Esophagus muscularis mucosa (tissue), 4 donors: ENCODE measurements around the gene TSPAN32. TPM values are rescaled to one million over a fixed set of nuclear protein-coding genes. Genes with fewer than 3 reads are reported as not detected.

ENCODE experiments used
- DNase-seq: peaks from one replicate; pipeline ENCODE4 v3.0.0-alpha.2; 2017; ENCODE audit errors: extremely low spot score
- H3K27ac ChIP-seq, 4 donors: fragments of 200-600 bp; sonication (generic); replicated peaks in 1 of 4; 1 replicate in 3 of 4; 2 replicates in 1 of 4; pipeline ENCODE4 v1.5.1; 2016 to 2019; ENCODE audit warnings: mild to moderate bottlenecking in 1 of 4
- H3K27me3 ChIP-seq, 4 donors: fragments of 200-600 bp; sonication (generic); one replicate each; pipeline versions ENCODE4 v1.5.1 to v1.6.0; 2016 to 2019
- H3K36me3 ChIP-seq, 4 donors: fragments of 200-600 bp; sonication (generic); one replicate each; pipeline ENCODE4 v1.5.1; 2016 to 2019
- H3K4me1 ChIP-seq, 4 donors: fragments of 200-600 bp; sonication (generic); one replicate each; pipeline ENCODE4 v1.5.1; 2016 to 2019
- H3K4me3 ChIP-seq, 4 donors: fragments of 200-600 bp; sonication (generic); 1 replicate in 2 of 4; 2 replicates in 2 of 4; pipeline ENCODE4 v1.5.1; 2016 to 2019; ENCODE audit warnings: mild to moderate bottlenecking in 4 of 4, moderate library complexity in 1 of 4
- H3K9me3 ChIP-seq, 4 donors: fragments of 200-600 bp; sonication (generic); 1 replicate in 3 of 4; 2 replicates in 1 of 4; pipeline ENCODE4 v1.5.1; 2016 to 2019
- EP300 ChIP-seq: sonication (generic); formaldehyde crosslinking; IDR thresholded peaks from one replicate; pipeline ENCODE4 v1.6.1; 2017; ENCODE audit warnings: antibody characterized with exemption
- POLR2A ChIP-seq: fragments of 450-650 bp; IDR thresholded peaks from one replicate; pipeline ENCODE4 v1.6.1; 2017; ENCODE audit warnings: antibody characterized with exemption, moderate library complexity, mild to moderate bottlenecking, low read depth
- POLR2AphosphoS5 ChIP-seq, 2 donors: sonication (generic); formaldehyde crosslinking; IDR thresholded peaks; one replicate each; pipeline ENCODE4 v1.6.1; 2017; ENCODE audit warnings: antibody characterized with exemption in 2 of 2
- WGBS: methylation state at CpG from one replicate; pipeline ENCODE4 v1.1.5; 2018; 5-methylcytosine and 5-hydroxymethylcytosine counted together
- intact Hi-C: fragments of 100-400 bp; cut with DNase I; formaldehyde crosslinking; loops from one replicate; pipeline ENCODE4 v1.15.1; 2023
- total RNA-seq, 4 donors: library from RNA; depleted of rRNA; stranded (reverse); fragments of >200 nt; gene quantifications; one replicate each; pipeline versions ENCODE4 v1.1.0 to v1.2.1, GENCODE V29; 2016
- TF ChIP-seq, protein P1 (sequence below), 3 experiments: fragments of 200-600 bp in 2 of 3; fragments of 450-650 bp in 1 of 3; sonication (generic) in 2 of 3; IDR thresholded peaks; one replicate each; pipeline ENCODE4 v1.5.1; 2017 to 2019; ENCODE audit warnings: antibody characterized with exemption in 3 of 3, mild to moderate bottlenecking in 2 of 3, moderate library complexity in 1 of 3

The TSPAN32 gene
- total RNA-seq, 4 donors from 2014 or later, result 0.52 to 3.5 (median 1.2) TPM; not detected in 1

DNA sequence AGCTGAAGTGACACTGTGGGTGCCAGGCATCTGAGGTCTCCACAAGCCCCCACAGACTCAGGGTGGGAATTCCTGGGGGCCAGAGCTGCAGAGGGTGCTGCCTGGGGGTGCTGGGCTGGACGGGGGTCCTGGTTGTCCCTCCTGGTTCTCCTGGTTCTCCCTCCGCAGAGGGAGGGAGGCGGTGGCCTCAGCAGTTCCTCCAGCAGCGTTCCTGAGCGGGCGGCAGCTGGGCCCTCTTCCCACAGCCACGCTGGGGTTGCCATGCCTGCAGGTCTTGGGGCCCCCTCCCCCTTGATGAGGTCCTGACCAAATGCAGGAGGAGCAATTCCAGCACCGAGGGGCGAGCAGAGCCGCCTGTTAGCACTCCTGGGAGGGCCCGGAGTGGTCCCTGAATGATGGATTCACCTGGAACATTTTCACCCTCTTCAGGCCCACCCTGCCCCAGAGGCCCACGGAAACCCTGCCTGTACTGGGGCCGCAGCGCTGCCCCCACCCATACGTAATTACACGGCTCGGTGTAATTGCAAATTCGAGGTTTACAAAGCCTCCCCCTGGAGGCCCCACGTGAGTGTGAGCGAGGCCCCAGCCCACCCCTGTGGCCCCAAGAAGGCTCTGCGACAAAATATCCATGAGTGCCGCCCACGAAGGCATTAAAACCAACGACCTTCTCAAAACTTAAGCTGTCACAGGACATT lies 730 bp upstream of the TSPAN32 start:
- WGBS, result 63% methylated on average over 24 of the region's 24 CpGs
- no peaks in the 10 kb centered on the region for H3K9me3 ChIP-seq
- peaks cover 33 to 43% (median 36%) of the 10 kb centered on the region in 4 donors for H3K4me1 ChIP-seq
- H3K36me3 ChIP-seq, result no peaks in the 10 kb centered on the region
- intact Hi-C loops, result loop anchor here (10.0 kb wide), 1 partner anchor 234 kb away; no protein-coding TSS in a partner anchor
- peak; percentile 90 for DNase-seq
- peak overlapping the region in 1 of 4 donors; percentile 10 for H3K27ac ChIP-seq
- TF ChIP-seq POLR2AphosphoS5 (IDR thresholded peaks at IDR 0.05) (no peak), POLR2A (no peak), EP300 (no peak)
- TF ChIP-seq, protein P1, sequence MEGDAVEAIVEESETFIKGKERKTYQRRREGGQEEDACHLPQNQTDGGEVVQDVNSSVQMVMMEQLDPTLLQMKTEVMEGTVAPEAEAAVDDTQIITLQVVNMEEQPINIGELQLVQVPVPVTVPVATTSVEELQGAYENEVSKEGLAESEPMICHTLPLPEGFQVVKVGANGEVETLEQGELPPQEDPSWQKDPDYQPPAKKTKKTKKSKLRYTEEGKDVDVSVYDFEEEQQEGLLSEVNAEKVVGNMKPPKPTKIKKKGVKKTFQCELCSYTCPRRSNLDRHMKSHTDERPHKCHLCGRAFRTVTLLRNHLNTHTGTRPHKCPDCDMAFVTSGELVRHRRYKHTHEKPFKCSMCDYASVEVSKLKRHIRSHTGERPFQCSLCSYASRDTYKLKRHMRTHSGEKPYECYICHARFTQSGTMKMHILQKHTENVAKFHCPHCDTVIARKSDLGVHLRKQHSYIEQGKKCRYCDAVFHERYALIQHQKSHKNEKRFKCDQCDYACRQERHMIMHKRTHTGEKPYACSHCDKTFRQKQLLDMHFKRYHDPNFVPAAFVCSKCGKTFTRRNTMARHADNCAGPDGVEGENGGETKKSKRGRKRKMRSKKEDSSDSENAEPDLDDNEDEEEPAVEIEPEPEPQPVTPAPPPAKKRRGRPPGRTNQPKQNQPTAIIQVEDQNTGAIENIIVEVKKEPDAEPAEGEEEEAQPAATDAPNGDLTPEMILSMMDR (IDR thresholded peaks at IDR 0.05), result no peak
- H3K4me3 ChIP-seq, result peak overlapping the region in 3 of 4 donors; percentile 7 to 28 (median 11)
- H3K27me3 ChIP-seq, result peaks cover 0 to 10% (median 0%) of the 10 kb centered on the region in 4 donors

GRCh38 chr11:2302306-2302895 lies 588 bp downstream of the TSPAN32 start:
- Histone ChIP-seq H3K27ac (peak overlapping the region in 1 of 4 donors; percentile 26), H3K9me3 (no peaks in the 10 kb centered on the region), H3K36me3 (no peaks in the 10 kb centered on the region), H3K4me1 (peaks cover 46 to 55% (median 49%) of the 10 kb centered on the region in 4 donors), H3K27me3 (peaks cover 0 to 10% (median 0%) of the 10 kb centered on the region in 4 donors), H3K4me3 (peak overlapping the region in 3 of 4 donors; percentile 7 to 28 (median 11))
- DNase-seq, result peak; percentile 91
- TF ChIP-seq POLR2AphosphoS5 (IDR thresholded peaks at IDR 0.05) (no peak), POLR2A (no peak), EP300 (no peak)
- TF ChIP-seq, protein P1 (IDR thresholded peaks at IDR 0.05), result no peak
- intact Hi-C loops, result loop anchor here (10.0 kb wide), 1 partner anchor 232 kb away; no protein-coding TSS in a partner anchor
- no CpG with 5 or more reads among the region's 16 CpGs for WGBS

GRCh38 chr11:2302896-2303626 lies 1.2 kb downstream of the TSPAN32 start:
- no peaks in the 10 kb centered on the region for H3K36me3 ChIP-seq
- TF ChIP-seq, protein P1 (IDR thresholded peaks at IDR 0.05), result no peak
- TF ChIP-seq POLR2A (no peak), EP300 (no peak), POLR2AphosphoS5 (IDR thresholded peaks at IDR 0.05) (no peak)
- H3K27me3 ChIP-seq, result peaks cover 0 to 5% (median 0%) of the 10 kb centered on the region in 4 donors
- H3K4me3 ChIP-seq, result peak overlapping the region in 2 of 4 donors; percentile 7 to 18
- peaks cover 50 to 59% (median 54%) of the 10 kb centered on the region in 4 donors for H3K4me1 ChIP-seq
- H3K27ac ChIP-seq, result peak overlapping the region in 1 of 4 donors; percentile 88
- H3K9me3 ChIP-seq, result no peaks in the 10 kb centered on the region
- intact Hi-C loops, result loop anchor here (10.0 kb wide), 1 partner anchor 232 kb away; no protein-coding TSS in a partner anchor
- 79% methylated on average over 4 of the region's 18 CpGs for WGBS
- DNase-seq, result no peak

DNA sequence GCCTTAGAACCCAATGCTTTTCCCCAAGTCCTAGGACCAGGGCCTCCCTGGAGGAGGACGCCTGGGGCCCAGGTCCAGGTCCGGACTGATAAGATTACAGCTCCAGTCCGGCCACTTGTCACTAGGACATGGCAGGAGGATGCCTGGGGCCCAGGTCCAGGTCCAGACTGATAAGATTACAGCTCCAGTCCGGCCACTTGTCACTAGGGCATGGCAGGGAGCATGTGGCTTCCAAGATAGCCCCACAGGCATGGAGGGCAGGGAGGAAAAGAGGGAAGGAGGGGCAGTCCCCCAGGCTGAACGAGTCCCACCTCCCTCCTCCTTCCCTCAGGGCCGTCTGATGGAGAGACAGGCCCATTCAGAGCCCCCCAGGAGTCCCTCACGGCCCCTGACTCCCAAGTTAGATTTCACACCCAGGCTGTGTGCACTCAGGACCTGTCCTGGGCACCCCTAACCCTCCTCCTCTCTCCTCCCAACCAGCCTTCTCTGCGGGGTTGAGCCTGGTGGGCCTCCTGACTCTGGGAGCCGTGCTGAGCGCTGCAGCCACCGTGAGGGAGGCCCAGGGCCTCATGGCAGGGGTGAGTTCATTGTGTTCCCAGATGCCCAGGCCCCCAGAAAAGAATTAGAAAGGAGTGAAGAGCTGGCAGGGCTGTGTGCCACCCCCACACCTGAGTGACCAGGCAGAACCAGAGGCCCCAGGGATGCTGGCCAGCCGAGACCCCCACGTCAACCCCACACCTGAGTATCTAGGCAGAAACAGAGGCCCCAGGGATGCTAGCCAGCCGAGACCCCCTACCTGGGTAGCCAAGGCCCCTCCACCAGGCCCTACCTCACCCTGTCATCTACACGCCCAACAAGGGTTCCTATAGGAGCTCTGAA lies 2.1 kb downstream of the TSPAN32 start:
- Histone ChIP-seq H3K27ac (peak overlapping the region in 2 of 4 donors; percentile 88 to 89), H3K4me3 (no peak overlapping the region)
- TF ChIP-seq EP300, result no peak
- TF ChIP-seq POLR2A, result no peak
- TF ChIP-seq, protein P1 (IDR thresholded peaks at IDR 0.05), result no peak
- TF ChIP-seq POLR2AphosphoS5 (IDR thresholded peaks at IDR 0.05), result no peak

More for the DNA sequence above, 2.1 kb downstream of the TSPAN32 start:
- intact Hi-C loops, result loop anchor here (2.0 to 10.0 kb wide), 3 partner anchors 73 to 231 kb away; partner anchors contain the start of gene CD81
- WGBS, result 71% methylated on average over 12 of the region's 15 CpGs
- Histone ChIP-seq H3K9me3 (no peaks in the 10 kb centered on the region), H3K4me1 (peaks cover 50 to 59% (median 54%) of the 10 kb centered on the region in 4 donors), H3K27me3 (no peaks in the 10 kb centered on the region), H3K36me3 (no peaks in the 10 kb centered on the region)
- no peak for DNase-seq
